Kidney (tissue), 2 donors: ENCODE measurements around the gene AMPD3. TPM values are rescaled to one million over a fixed set of nuclear protein-coding genes. Genes with fewer than 3 reads are reported as not detected.

ENCODE experiments used
- polyA plus RNA-seq: library from polyadenylated mRNA; stranded (reverse); fragments of 350-450 nt; fragmentation: Illumina TruSeq; extraction: RNeasy Lipid Tissue Mini Kit (QIAGEN cat#74804); gene quantifications from one replicate; pipeline ENCODE4 v1.2.3, GENCODE V29; 2014; ENCODE audit warnings: low read depth, low replicate concordance; ENCODE audit not compliant: insufficient read depth
- total RNA-seq: library from RNA; stranded (reverse); fragmentation: NEBNext Ultra II Directional; extraction: Animal tissue kit (Norgen Biotek cat#: 25700); gene quantifications from one replicate; pipeline ENCODE4 v1.2.1, GENCODE V29; 2021
- donor health status: DM: yes; HTN: yes; CAD: no.

The AMPD3 gene
- total and polyA plus RNA-seq, 2 donors from 2014 or later, result 8.4 to 16.5 TPM

Other genes with a start within 250 kb of the AMPD3 start
- 55.4 TPM for gene SBF2, start 161.0 kb upstream of the AMPD3 start, total RNA-seq
- 13.1 TPM for gene SBF2, start 161.0 kb upstream of the AMPD3 start, polyA plus RNA-seq
- gene ADM, start 150.2 kb upstream of the AMPD3 start, total RNA-seq, result 14.4 TPM
- gene ADM, start 150.2 kb upstream of the AMPD3 start, polyA plus RNA-seq, result 80.9 TPM
- 35.8 TPM for gene RNF141, start 85.9 kb downstream of the AMPD3 start, total RNA-seq
- 20.5 TPM for gene RNF141, start 85.9 kb downstream of the AMPD3 start, polyA plus RNA-seq
- gene LYVE1, start 113.4 kb downstream of the AMPD3 start, total RNA-seq, result 101 TPM
- 10.0 TPM for gene LYVE1, start 113.4 kb downstream of the AMPD3 start, polyA plus RNA-seq
- gene IRAG1, start 238.5 kb downstream of the AMPD3 start, total RNA-seq, result 38.1 TPM
- gene IRAG1, start 238.5 kb downstream of the AMPD3 start, polyA plus RNA-seq, result 7.0 TPM